GM12874 (cell line): ENCODE measurements around the gene SMIM41.

Source experiments
- CTCF ChIP-seq: IDR thresholded peaks from 2 replicates; pipeline ENCODE4 v1.5.1; 2011; ENCODE audit warnings: low read depth, mild to moderate bottlenecking, control low read depth, low read length, moderate library complexity; ENCODE audit not compliant: insufficient read depth

SMIM41 gene

GRCh38 chr12:52045794-52046199 is 33.7 kb upstream of the SMIM41 start:
- TF ChIP-seq CTCF: no peak

- TF ChIP-seq CTCF: no peak
These were observed 32.6 kb upstream of the SMIM41 start for GRCh38 chr12:52046859-52047258.

- no peak for TF ChIP-seq CTCF
These were observed 30.2 kb upstream of the SMIM41 start for GRCh38 chr12:52049286-52049685.

- TF ChIP-seq CTCF: no peak
These were observed 29.8 kb upstream of the SMIM41 start for GRCh38 chr12:52049688-52050087.

GRCh38 chr12:52050116-52050757 is 29.3 kb upstream of the SMIM41 start:
- no peak for TF ChIP-seq CTCF

GRCh38 chr12:52050758-52051541 is 28.6 kb upstream of the SMIM41 start, which contains the start of gene NR4A1:
NR4A1 (plus strand) TSS chr12:52051442; CDS start chr12:52054329, 2,887 bp downstream.
- no peak for TF ChIP-seq CTCF

- no peak for TF ChIP-seq CTCF
These were observed 26.9 kb upstream of the SMIM41 start for GRCh38 chr12:52052468-52053186.
